ENCODE results near the gene GIMD1. TPM values are rescaled to one million over a fixed set of nuclear protein-coding genes. Genes with fewer than 3 reads are reported as not detected.
"Not testable (repeated sequence)": the region's sequence is repeated elsewhere in the genome, so short reads cannot be mapped to it uniquely, and the experiment has no call there.

Gene GIMD1
- polyA plus RNA-seq, 1 donor = not detected

DNA sequence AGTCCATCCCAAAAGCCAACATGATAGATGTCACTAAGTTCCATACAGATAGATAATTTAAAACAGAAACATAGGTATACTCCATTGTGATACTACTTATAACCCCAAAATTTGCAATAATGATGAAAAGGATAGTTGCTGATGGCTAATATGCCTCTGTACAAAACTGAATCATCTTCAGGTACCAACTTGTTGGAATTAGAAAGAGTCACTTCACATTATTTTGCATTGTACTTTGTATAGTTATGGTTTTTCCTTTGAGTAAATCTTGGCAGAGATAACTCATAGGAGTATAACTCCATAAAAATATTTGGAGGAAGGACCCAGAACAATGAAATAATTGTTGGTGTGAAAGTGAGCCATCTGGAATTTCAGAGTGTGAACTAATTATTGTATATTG is 17.6 kb downstream of the GIMD1 start:
- DNase-seq = no peak

DNA sequence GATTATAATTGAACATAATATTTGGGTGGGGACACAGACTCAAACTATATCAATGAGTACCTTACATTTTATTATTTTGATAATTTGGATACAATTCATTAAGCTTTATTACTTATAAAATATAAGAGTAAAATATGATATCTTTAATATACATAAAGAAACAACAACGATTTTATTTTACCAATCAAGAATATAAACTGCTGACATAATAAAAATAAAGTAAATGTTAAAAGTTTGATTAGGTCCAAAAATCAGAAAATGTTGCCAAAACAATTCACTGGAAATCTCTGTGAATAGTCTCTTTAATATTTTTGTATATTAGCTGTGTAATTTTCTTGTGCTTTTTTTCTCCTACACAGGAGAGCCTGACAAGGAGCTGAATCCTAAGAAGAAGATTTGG is 21.4 kb downstream of the GIMD1 start:
- DNase-seq = no peak

DNA sequence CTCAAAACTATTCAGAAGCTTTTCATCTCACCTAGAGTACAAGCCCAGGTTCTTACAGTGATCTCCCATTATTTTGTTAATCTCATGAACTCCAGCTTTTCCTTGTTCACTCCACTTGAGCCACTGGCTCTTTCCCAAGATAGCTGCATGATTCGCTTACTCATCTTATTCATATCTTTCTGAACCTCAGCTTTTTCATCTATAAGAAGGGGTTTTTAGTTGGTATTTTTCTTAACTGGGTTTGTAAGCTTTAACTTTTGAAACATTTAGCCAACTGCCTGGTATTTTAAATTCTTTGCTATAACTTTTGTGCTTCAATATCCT is 24.0 kb downstream of the GIMD1 start:
- DNase-seq = no peak

DNA sequence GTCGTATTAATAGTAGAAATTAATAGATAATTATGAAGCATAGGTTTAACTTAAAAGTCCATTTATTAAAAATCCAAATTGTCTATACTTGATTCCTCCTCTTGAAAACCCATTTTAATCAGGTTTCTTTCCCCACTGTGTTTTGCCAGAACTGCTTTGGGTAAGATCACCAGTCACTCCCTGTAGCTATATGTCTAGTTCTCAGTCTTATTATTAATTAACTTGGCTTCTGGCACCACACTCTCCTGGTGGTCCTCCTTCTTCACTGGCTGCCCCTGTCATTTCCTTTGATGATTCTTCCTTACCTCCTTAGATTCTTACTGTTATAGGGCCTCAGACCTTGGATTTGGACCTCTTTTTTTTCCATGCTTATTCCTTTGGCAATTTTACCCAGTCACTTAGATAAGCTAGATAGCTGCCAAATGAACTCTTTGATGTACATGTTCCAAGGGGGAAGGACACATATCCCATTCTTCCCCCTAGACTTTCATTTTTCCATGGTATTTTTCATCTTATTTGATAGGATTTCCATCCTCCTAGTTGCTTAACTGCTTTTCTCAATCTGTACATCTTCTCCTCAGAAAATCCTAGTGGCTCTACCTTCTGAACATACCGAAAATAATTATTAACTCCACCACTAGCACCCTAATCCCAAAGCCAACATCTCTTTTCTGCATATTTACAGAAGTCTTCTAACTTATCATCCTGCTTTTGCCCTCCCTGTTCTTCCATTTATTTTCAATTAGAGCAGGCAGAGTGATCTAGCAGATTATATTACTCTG is 24.5 kb downstream of the GIMD1 start:
- no peak for DNase-seq

DNA sequence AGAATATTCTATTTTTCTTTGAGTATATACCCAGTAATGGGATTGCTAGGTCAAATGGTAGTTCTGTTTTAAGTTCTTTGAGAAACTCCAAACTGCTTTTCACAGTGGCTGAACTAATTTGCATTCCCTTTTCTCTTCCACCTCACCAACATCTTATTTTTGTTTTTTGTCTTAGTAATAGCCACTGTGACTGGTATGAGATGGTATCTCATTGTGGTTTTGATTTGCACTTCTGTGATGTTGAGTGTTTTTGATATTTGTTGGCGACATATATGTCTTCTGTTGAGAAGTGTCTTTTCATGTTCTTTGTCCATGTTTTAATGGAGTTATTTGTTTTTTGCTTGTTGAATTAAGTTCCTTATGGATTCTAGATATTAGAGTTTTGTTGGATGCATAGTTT is 27.8 kb downstream of the GIMD1 start:
- DNase-seq = no peak

DNA sequence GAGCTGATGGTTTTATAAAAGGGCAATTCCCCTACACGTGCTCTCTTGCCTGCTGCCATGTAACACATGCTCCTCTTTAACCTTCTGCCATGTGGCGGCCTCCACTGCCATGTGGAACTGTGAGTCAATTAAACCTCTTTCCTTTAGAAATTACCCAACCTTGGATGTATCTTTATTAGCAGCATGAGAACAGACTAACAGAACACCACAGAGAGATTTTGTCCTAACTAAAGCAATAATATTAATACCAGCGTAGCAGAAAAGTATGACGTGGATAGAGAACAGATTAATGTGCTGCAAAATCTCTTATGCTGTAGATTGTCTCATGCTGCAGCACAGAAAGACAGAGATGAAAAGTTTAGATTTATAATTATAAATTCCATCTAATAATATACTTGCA is 29.1 kb downstream of the GIMD1 start:
- no peak for DNase-seq

DNA sequence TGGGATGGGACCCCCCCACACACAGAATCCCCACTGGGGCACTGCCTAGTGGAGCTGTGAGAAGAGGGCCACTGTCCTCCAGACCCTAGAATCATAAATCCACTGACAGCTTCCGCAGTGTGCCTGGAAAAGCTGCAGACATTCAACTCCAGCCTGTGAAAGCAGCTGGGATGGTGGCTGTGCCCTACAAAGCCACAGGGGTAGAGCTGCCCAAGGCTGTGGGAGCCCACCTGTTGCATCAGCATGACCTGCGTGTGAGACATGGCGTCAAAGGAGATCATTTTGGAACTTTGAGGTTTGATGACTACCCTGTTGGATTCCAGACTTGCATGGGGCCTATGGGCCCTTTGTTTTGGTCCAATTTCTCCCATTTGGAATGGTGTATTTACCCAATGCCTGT is 29.9 kb downstream of the GIMD1 start:
- DNase-seq = no peak

DNA sequence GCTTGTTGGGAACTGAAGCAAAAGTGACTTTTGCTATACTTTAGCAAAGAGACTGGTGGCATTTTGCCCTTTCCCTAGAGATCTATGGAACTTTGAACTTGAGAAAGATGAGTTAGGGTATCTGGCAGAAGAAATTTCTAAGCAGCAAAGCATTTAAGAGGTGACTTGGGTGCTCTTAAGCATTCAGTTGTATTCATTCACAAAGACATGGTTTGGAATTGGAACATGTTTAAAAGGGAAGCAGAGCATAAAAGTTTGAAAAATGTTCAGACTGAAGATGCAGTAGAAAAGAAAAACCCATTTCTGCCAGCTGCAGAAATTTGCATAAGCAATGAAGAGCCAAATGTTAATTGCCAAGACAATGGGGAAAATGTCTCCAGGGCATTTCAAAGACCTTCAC is 30.7 kb downstream of the GIMD1 start:
- DNase-seq = no peak

DNA sequence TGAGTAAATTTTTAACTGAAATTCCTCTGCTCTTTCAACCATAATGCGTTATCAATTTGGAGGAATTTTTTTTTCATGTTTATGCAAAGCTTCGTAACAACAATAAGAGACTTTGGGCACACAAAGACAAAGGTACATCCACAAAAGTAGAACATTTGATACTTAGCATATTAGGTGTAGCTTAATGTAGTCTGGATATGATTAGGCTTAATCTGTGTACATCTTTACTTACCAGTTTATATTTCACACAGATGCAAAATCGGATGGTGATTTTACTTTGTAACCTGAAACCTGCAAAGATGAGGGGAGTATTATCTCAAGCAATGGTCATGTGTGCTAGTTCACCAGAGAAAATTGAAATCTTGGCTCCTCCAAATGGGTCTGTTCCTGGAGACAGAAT is 32.0 kb downstream of the GIMD1 start:
- DNase-seq = no peak

DNA sequence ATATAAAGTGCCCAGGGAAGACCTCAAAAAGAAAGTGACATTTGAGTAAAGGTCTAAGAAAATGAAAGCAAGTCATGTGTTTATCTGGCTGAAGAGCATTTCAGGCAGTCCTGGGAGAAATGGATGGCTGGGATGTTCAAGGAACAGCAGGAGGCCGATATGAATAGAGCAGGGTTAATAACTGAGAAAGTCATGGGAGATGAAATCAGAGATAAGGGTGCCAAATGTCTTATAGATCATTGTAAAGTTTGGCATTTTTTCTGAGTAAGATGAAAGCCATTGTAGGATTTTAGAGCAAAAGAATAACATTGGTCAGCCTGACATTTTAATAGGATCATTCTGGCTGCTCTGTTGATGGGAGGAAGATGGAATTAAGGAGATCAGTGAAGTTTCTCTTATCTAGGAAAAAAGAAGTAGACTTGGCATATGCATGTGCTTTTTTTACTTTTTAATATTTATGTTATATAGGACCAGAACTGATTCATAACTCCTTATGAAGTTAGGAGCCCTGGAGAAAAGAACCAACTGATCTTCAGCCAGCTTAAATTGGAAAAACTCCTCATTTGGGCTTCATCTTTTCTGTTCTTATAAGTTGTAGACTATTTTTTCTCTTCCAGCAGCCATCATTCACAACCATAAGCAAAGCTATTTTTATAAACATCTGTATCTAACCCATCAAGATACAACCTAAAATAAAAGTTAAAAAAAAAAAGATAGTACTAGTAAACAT is 33.7 kb downstream of the GIMD1 start:
- no peak for DNase-seq

DNA sequence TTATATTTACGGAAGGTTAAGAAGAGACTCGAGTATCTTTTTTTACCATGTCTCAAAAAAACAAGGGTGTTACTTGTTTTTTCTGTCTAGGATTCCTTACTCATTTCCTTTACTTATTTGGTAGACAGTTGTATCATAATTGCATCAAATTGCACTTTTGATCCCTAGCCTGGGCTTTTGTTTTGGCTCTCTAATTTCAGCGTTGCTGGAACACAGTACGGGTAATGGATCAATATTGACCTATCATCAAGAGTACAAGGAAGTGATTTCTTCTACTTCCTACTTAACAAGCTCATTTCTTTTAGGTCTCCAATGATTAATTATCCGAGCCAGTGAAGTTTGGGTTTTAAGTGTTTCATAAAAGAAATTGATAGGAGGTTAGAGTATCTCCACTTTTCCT is 35.4 kb downstream of the GIMD1 start:
- DNase-seq = no peak

DNA sequence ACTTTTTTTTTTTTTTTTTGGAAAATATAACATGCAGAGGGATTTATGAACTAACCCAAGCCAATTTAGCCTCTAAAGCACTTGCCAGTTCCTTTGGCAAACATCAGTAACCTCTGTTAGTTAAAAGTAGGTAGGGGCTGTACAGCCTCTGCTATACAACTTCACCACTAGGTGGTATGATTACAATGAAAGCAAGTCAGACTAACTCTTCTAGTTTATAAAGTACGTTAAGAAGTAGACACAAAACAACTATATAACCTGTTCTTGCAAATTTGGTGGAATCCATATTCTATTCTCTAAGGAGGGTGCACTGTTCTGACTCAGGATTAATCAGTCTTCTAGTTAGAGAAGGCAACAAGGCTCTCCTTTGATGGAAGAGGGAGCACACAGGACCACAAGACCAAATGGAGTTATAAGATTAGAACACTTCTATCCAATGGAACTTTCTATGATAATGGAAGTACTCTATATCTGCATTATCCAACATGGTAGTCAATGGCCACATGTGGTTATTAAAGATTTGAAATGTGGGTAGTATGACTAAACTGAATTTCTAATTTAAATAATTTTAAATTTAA is 39.4 kb downstream of the GIMD1 start:
- peak; percentile 24 for DNase-seq

DNA sequence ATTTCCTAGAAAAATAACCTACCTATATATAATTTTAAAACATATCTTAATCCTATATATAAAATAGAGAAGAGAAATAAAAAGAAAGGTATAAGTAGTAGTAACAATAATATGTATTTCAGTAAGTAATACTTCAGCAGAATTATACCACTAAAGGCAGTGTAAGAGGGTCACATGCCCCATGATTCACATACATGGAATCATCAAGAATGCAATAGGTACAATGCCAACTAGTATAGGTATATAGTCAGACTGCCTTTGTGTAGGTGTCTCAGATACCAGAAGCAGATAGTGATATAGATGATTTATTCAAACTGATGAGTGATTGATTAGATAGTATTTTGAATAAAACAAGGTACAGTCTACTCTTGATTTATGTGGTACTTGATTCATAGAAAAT is 42.8 kb downstream of the GIMD1 start:
- DNase-seq = no peak

DNA sequence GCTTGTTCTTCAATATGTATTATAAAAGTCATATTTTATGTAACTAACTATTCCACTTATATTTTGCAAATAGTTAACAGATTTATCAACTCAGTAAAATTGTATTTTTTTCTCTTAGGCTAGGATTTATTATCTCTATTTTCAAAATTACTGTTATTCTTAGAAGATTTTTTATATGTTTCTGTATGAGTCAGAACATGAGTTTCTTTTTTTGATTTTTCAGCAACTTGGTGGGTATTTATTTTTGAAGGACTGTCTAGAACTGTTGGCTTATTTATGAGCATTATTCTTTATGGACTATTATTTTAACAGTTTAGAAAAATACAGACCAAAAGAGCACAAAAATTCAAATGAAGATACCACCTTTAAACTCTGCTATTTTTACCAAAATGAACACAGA is 45.5 kb downstream of the GIMD1 start:
- DNase-seq = no peak

DNA sequence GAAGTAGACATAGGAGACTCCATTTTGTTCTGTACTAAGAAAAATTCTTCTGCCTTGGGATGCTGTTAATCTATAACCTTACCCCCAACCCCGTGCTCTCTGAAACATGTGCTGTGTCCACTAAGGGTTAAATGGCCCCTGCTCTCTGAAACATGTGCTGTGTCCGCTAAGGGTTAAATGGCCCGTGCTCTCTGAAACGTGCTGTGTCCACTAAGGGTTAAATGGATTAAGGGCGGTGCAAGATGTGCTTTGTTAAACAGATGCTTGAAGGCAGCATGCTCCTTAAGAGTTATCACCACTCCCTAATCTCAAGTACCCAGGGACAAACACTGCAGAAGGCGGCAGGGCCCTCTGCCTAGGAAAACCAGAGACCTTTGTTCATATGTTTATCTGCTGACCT is 46.8 kb downstream of the GIMD1 start:
- not testable (repeated sequence) for DNase-seq

DNA sequence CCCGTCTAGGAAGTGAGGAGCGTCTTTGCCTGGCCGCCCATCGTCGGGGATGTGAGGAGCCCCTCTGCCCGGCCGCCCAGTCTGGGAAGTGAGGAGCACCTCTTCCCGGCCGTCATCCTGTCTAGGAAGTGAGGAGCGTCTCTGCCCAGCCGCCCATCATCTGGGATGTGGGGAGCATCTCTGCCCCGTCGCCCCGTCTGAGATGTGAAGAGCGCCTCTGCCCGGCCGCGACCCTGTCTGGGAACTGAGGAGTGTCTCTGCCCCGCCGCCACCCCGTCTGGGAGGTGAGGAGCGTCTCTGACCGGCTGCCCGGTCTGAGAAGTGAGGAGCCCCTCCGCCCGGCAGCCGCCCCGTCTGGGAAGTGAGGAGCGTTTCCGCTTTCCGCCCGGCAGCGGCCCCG is 47.4 kb downstream of the GIMD1 start:
- not testable (repeated sequence) for DNase-seq

DNA sequence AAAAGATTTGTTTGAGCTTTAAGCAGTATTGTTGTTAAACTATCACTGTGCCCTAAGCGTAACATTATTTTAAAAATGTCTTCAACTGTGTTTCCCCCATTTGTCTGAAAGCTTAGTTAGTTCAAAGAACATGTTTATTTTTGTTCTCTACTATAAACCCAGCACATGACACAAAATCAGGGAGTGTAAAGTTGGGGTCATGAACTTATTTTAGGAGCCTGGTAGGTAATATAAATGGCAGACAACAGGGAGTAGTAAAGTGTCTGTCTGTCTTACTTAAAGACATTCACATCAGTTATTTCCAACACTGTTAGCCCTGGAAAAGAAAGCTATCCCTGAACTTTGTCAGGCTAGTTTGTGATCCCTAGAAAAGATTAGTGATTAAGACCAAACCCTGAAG is 48.3 kb downstream of the GIMD1 start:
- DNase-seq = no peak

DNA sequence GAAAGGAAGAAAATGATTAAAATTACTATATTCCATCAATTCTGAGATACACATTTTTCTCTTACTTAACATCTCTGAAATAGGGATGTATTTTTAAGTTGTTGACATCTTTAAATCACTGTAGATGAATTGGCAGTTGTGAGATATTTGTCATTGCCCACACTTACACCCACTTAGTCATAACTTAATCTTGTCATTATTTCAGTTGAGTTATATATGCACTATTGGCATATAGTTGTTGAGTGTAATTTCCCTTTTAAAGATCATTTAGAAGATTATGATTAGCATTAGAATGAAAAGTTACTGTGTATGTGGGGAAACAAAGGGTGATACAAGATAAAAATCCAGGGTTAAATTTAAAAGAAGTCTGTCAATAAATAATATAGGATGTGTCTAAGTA is 50.1 kb downstream of the GIMD1 start:
- no peak for DNase-seq

DNA sequence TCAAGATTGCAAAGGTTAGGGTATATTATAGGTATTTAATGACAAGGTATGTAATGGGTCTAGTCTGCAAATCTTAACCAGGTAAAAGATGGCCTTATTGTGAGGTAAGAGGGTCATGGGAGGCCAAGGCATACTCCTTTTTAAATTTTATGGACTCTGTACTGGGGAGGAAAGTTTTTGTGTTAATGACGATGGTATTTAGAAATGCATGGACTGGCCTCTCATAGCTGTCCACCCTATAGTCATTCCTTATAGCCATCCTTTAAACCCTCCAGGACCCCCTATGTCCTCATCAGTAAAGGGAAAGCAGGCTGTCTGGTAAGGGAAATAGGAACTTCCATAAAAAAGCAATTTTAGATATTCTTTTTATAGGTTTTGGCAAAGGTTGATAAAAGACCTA is 50.8 kb downstream of the GIMD1 start:
- DNase-seq = no peak

DNA sequence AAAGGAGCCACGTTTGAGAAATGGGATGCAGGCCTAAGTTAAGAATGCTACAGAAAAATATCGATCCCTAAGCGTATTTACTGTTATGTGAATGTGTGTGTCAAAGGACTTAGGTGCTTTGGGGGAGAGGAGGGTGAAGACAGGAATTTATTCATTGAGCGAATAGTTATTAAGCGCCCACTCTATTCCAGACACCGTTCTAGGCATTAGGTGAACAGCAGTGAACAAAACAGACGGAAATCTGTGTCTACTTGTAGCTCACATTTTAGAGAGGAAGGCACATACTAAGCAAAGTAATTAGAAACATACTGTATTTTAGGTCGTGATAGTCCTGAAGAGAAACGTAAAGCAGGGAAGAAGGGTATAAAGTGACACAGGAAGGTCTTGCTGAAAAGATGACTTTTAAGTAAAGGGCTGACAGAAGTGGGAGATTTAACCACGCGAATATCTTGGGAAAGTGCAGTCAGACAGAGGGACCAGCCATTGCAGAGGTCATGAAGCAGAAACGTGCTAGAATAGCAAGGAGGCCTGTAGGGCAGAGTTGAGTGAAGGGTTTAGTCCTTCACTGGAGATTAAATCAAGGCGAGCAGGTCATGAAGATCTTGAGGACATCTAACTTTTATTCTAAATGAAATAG is 51.7 kb downstream of the GIMD1 start:
- peak; percentile 11 for DNase-seq

DNA sequence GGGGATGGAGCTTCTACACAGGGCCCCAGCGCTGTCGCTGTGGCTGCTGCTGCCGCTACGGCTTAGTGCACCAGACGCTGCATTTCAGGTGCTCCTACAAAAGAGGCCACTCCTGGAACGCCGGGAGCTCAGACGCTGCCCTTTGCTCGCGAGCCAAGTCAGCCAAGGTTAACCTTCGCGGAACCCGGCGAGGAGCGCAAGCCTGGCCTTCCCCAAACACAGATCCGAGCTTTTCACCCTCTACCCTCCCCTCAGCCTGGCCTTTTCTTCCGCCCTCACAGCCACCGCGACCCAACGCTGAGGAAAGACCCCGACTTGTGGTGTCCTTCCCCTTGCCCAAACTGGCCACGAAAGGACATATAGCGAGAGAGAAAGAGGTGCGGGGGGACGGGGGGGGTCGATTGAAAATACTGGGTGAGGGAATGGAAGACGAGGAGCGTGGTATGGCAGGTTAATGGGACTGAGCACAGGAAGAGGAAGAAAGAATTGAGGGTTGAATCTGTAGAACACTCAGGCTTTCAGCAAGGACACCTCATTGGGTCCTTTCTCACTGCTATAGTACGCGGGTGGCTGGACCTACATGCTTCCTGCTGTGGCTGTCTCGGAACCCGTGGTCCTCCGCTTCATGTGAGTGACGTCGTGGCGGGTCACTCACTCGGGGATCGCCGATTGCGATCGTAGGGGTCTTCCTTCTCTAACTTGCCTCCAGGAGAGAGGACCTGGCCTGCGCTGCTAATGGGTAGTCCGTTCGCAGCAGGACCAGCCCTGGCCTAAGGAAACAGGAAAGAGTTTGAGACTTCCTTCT is 52.4 kb downstream of the GIMD1 start, which contains the start of the genes AIMP1 and TBCK:
Gene AIMP1 (plus strand): TSS at position 583 of the 805 bp plus-strand sequence. CDS start 8,460 bp downstream, outside the sequence.
Gene TBCK (minus strand): TSS at position 242 of the 805 bp plus-strand sequence. CDS start 7,249 bp downstream, outside the sequence.
- peak; percentile 95 for DNase-seq

DNA sequence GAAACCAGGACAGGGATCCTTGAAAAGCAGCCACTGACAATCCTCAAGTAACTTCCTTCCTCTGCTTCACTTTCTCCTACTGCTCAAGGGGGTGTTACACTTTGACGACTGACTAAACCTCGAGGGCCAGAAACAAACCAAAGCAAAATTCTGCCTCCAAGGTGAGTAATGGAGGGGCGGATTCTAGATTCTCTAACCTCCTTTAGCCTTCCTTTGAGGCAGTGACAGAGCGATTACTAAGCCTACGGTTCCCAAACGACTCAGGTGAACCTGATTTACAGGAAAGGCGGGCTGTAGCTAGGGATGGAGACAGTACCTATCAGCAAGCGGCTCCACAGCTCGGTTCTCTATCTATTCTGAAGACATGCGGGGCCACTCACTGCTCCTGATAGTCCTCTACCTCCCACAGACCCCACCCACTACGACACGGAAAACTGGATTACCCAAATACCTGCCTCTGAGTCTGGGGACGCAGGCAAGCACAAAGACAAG is 53.1 kb downstream of the GIMD1 start:
- DNase-seq = peak; percentile 46
